ENCODE data around the gene CTRB1. TPM values are rescaled to one million over a fixed set of nuclear protein-coding genes. Genes with fewer than 3 reads are reported as not detected.

CTRB1 gene
- total and polyA plus RNA-seq, 2 of the 13 experiments (the other 11 are each of a cell fraction or from before 2014, with no cell fraction given), result not detected

DNA sequence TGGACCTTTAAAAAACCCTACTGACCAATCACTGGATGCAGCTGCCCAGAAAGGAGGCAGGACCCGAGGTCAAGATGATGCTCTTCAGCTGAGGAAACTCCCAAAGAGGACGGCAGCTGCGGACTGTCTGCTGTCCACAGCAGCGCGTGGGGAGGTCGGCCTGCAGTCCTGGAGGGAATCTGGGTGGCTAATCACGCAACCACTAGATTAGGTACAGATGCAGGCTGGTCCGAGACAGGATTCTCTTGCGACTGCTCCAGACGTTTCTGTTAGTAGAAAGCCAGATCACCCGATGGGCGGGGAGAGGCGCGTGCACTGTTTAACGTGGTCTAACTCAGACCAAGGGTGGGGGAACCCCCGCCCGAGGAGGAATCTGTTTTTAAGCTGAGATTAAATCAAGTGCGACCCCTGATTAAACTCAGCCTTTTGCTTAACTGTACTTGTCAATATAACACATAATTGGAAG lies 20.6 kb upstream of the CTRB1 start (continued):
- TF ChIP-seq HMGA1 (CRISPR knock-in tag; conservative IDR thresholded peaks at IDR 0.05), result no peak
- TF ChIP-seq, protein P1, sequence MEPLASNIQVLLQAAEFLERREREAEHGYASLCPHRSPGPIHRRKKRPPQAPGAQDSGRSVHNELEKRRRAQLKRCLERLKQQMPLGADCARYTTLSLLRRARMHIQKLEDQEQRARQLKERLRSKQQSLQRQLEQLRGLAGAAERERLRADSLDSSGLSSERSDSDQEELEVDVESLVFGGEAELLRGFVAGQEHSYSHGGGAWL (CRISPR knock-in tag; IDR thresholded peaks at IDR 0.05), result no peak

DNA sequence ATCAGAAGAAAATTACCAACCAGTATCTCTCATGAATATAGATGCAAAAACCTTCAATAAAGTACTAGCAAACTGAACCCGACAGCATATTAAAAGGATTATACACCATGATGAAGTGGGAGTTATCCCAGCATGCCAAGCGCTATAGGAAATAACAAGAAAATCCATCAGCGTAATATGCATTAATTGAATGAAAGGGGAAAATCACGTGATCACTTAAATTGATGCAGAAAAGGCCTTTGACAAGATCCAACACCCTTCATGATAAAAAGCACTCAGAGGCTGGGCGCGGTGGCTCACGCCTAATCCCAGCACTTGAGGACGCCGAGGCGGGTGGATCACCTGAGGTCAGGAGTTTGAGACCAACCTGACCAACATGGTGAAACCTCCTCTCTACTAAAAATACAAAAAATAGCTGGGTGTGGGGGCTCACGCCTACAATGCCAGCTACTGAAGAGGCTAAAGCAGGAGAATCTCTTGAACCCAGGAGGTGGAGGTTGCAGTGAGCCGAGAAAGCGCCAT lies 16.7 kb upstream of the CTRB1 start:
- POLR2A ChIA-PET, result no interaction called here
- H3K27me3 ChIP-seq (ENCODE audit: control insufficient read depth in 1 of 2, insufficient read depth in 2 of 2, low read length in 2 of 2), result peaks cover 20 to 49% of the 10 kb centered on the region in 2 experiments
- H3K27ac ChIP-seq (ENCODE audit: extremely low read length, insufficient read depth, low read length), result no peak overlapping the region
- no peak overlapping the region for H3K4me2 ChIP-seq (ENCODE audit: low read depth, low read length)
- CTCF ChIA-PET (ENCODE audit: low intra/inter-chr PET ratio, low total read pairs), result no interaction called here
- H3K79me2 ChIP-seq (ENCODE audit: insufficient read depth, low read length), result no peaks in the 10 kb centered on the region
- TF ChIP-seq RAD51 (IDR thresholded peaks at IDR 0.05; ENCODE audit: borderline replicate concordance), result peak; percentile 53; the same call in 1 of the 2 replicates
- TF ChIP-seq ZNF333 (CRISPR knock-in tag; IDR thresholded peaks at IDR 0.05; ENCODE audit: borderline replicate concordance), result no peak
- no peak for TF ChIP-seq ISL2 (CRISPR knock-in tag; IDR thresholded peaks at IDR 0.05)
- TF ChIP-seq THAP11 (CRISPR knock-in tag; IDR thresholded peaks at IDR 0.05), result no peak
- TF ChIP-seq, protein P2, sequence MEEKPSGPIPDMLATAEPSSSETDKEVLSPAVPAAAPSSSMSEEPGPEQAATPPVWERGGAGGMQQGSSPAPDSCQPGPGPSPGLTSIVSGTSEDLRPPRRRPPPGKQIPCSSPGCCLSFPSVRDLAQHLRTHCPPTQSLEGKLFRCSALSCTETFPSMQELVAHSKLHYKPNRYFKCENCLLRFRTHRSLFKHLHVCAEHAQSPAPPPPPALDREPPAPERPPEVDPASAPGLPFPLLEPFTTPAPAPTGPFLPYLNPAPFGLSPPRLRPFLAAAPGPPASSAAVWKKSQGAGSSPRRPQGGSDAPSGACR (CRISPR knock-in tag; IDR thresholded peaks at IDR 0.05), result no peak
- no peak for TF ChIP-seq PCBP1 (IDR thresholded peaks at IDR 0.05; ENCODE audit: borderline replicate concordance, low read depth, low read length)
- no peak for TF ChIP-seq ZNF746 (CRISPR knock-in tag; IDR thresholded peaks at IDR 0.05)
- TF ChIP-seq, protein P3, sequence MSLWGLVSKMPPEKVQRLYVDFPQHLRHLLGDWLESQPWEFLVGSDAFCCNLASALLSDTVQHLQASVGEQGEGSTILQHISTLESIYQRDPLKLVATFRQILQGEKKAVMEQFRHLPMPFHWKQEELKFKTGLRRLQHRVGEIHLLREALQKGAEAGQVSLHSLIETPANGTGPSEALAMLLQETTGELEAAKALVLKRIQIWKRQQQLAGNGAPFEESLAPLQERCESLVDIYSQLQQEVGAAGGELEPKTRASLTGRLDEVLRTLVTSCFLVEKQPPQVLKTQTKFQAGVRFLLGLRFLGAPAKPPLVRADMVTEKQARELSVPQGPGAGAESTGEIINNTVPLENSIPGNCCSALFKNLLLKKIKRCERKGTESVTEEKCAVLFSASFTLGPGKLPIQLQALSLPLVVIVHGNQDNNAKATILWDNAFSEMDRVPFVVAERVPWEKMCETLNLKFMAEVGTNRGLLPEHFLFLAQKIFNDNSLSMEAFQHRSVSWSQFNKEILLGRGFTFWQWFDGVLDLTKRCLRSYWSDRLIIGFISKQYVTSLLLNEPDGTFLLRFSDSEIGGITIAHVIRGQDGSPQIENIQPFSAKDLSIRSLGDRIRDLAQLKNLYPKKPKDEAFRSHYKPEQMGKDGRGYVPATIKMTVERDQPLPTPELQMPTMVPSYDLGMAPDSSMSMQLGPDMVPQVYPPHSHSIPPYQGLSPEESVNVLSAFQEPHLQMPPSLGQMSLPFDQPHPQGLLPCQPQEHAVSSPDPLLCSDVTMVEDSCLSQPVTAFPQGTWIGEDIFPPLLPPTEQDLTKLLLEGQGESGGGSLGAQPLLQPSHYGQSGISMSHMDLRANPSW (CRISPR knock-in tag; IDR thresholded peaks at IDR 0.05; ENCODE audit: borderline replicate concordance), result no peak
- no peak for DNase-seq (ENCODE audit: low spot score)
- H3K9me3 ChIP-seq (ENCODE audit: low read length), result no peaks in the 10 kb centered on the region
- no peak for FAIRE-seq
- no TSS peak for BruUV-seq (replicated peaks)
- in situ Hi-C loops (cut with HindIII; ENCODE audit: extremely low pct_ligation_motif_present, low pct_unique_long_range_greater_than_20kb), result no loop called here
- H3K36me3 ChIP-seq (replicated peaks in 1 of 2; ENCODE audit: control insufficient read depth in 1 of 2, insufficient read depth in 2 of 2, low read length in 2 of 2), result no peaks in the 10 kb centered on the region
- intact Hi-C loops (cut with micrococcal nuclease; ENCODE audit: unreplicated experiment), result no loop called here
- no peak overlapping the region for H2AFZ ChIP-seq (ENCODE audit: low read length)
- ATAC-seq, result no peak
- 83% methylated on average over 13 of the region's 13 CpGs for WGBS (ENCODE audit: low lambda C conversion rate)
- peaks cover 33% of the 10 kb centered on the region for H3K4me1 ChIP-seq (ENCODE audit: insufficient read depth, low read length)
- H3K4me3 ChIP-seq (replicated peaks in 1 of 3; ENCODE audit: insufficient read depth in 1 of 3, low read depth in 2 of 3, low read length in 3 of 3), result no peak overlapping the region
- no peaks in the 10 kb centered on the region for H4K20me1 ChIP-seq (ENCODE audit: insufficient read depth, low read length)
- no peak overlapping the region for H3K9ac ChIP-seq (ENCODE audit: insufficient read depth, low read depth, low read length)
